Astrocyte of the spinal cord (primary cell): ENCODE measurements around the gene SYTL5.

Experiments
- DNase-seq: peaks from one replicate; pipeline ENCODE4 v3.0.0; 2011; ENCODE audit warnings: low read depth, low spot score
- H3K4me3 ChIP-seq: 2 replicates; pipeline ENCODE4 v1.5.1; 2011; ENCODE audit warnings: low read depth, mild to moderate bottlenecking, low read length, moderate library complexity
- in situ Hi-C: cut with HindIII; loops from 2 replicates; pipeline ENCODE4 v1.10.0; 2017; ENCODE audit warnings: low sequenced_read_pairs
- TF ChIP-seq, protein P1 (sequence below): IDR thresholded peaks from 2 replicates; pipeline ENCODE4 v1.5.1; 2012; ENCODE audit warnings: low read depth, mild to moderate bottlenecking, low read length, inconsistent platforms

SYTL5 gene

DNA sequence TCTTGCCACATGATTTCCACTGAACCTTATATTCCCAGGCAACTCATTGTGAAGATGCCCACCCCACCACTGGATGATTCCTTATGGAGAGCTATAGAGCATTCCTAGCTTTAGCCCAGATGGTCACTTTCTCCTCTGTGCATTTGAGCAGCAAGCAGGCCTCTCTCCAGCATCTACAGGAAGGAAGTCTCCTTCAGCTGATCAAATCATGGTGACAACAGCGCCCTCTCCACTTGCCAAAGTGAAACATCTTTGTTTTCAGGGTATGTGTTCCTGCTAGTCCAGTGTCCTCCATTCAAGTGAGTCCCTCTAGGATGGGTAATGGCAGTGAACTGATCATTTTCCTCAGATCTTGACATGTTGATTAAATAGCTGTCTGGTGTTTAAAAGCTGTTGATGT lies 10.9 kb upstream of the SYTL5 start:
- in situ Hi-C loops, result no loop called here
- no peak for DNase-seq
- TF ChIP-seq, protein P1, sequence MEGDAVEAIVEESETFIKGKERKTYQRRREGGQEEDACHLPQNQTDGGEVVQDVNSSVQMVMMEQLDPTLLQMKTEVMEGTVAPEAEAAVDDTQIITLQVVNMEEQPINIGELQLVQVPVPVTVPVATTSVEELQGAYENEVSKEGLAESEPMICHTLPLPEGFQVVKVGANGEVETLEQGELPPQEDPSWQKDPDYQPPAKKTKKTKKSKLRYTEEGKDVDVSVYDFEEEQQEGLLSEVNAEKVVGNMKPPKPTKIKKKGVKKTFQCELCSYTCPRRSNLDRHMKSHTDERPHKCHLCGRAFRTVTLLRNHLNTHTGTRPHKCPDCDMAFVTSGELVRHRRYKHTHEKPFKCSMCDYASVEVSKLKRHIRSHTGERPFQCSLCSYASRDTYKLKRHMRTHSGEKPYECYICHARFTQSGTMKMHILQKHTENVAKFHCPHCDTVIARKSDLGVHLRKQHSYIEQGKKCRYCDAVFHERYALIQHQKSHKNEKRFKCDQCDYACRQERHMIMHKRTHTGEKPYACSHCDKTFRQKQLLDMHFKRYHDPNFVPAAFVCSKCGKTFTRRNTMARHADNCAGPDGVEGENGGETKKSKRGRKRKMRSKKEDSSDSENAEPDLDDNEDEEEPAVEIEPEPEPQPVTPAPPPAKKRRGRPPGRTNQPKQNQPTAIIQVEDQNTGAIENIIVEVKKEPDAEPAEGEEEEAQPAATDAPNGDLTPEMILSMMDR, result no peak
- no peak overlapping the region for H3K4me3 ChIP-seq

DNA sequence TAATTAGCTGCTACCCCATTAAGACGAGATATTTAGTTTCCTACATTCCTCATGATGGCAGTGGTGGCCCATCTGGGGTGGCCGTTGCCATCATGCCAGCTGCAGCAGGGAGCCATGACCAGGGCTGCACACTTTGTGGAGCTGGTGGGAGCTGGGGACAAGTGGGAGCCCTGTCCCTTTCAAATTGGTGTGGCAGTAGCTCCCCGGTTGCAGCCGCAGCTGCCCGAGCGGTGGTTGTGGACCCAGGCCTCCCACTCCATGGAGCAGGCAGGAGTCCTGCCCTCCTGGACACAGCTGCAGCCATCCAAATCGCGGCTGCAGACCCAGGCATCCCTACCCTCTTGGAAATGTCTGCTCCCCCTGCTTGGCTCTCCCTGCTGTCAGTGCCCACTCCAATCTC lies 9.3 kb upstream of the SYTL5 start:
- TF ChIP-seq, protein P1, result no peak
- in situ Hi-C loops, result no loop called here
- H3K4me3 ChIP-seq, result no peak overlapping the region

DNA sequence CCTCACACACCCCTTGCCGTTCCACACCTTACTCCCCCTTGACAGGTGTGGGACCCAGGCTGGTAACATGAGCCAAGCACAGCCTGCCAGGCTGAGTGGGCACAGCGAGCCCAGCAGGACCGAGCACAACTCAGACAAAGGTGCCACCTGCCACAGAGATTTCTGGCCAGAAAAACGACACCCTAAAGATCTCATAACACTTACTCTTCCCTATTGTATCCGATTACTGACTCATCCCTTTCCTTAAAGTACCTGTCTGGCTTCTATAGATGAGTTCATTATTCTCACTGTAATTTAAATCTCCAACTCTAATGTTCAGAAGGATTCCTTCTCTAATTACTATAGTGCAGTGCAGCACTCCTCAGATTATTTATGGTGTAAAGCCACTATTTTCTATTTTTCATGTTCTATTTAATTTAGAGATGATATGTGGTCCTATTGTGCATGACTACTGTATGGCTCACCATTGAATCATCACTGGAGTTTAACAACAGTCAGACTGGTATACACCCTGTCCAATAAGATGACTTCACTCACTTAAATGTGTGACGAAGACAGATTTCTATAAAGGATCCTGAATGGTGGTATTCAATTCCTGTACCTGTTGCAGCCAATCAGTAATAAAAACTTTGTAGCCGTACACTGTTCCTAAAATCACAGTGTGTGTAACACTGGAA lies 7.6 kb upstream of the SYTL5 start:
- TF ChIP-seq, protein P1, result no peak
- no peak overlapping the region for H3K4me3 ChIP-seq
- in situ Hi-C loops, result no loop called here
- DNase-seq, result peak; percentile 58

More for the DNA sequence above, 9.3 kb upstream of the SYTL5 start:
- no peak for DNase-seq

DNA sequence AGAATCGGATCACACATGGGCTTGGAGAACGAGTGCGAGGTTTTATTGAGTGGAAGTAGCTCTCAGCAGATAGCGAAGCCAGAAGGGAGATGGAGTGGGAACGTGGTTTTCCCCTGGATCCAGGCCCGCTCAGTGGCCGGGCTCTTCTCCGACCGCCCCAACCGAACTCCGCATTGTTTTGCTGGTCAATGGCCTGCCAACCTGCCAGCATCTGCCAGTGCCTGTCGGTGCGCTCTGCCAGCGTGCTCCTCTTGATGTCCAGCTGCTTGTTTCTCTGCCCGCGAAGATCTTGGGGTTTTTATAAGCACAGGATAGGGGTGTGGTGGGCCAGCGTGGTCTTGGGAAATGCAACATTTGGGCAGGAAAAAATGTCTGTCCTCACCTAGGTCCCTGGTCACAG lies 5.6 kb upstream of the SYTL5 start:
- no peak overlapping the region for H3K4me3 ChIP-seq
- TF ChIP-seq, protein P1, result no peak
- in situ Hi-C loops, result no loop called here
- DNase-seq, result no peak

DNA sequence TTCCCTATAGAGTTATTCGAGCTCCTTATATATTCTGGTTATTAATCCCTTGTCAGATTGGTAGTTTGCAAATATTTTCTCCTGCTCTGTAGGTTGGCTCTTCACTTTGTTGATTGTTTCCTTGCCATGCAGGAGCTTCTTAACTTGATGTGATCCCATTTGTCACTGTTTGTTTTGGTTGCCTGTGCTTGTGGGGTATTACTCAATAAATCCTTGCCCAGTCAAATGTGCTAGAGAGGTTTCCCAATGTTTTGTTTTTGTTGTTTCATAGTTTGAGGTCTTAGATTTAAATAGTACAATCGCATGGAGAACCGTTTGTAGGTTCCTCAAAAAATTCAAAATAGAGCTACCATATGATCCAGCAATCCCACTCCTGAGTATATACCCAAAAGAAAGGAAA lies 2.3 kb upstream of the SYTL5 start:
- no peak for DNase-seq
- in situ Hi-C loops, result no loop called here
- H3K4me3 ChIP-seq, result no peak overlapping the region
- TF ChIP-seq, protein P1, result no peak

DNA sequence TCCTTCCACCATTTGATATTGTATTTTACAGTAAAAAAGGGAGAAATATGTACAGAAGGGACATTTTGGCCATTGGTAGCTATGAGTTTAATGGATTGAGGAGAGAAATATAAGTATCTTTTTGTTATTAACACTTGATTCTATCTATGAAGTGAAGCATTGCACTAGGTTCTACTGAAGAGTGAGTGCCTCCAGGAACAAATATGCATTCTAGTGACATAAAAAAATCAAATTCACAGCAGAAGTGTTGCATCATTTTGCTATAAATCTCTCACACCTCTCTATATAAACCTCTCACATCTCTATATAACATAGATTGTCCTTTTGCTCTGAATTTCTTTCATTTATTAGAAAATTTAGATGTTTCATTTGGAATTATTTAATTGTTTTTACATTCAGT lies 425 bp downstream of the SYTL5 start:
- no peak overlapping the region for H3K4me3 ChIP-seq
- TF ChIP-seq, protein P1, result no peak
- DNase-seq, result no peak
- in situ Hi-C loops, result no loop called here
